ENCODE results near the gene CCHCR1.
A peak's percentile ranks its signal among the peaks of the same experiment; 100 is the strongest.

The CCHCR1 gene

GRCh38 chr6:31103136-31103535 lies 54.5 kb downstream of the CCHCR1 start:
- no peak for FAIRE-seq
- no peak for TF ChIP-seq POLR2A (IDR thresholded peaks at IDR 0.05; ENCODE audit: low read depth, low read length)
- DNase-seq (ENCODE audit: insufficient read length, low spot score): no peak

- no peak for FAIRE-seq
- TF ChIP-seq POLR2A (IDR thresholded peaks at IDR 0.05; ENCODE audit: low read depth, low read length): no peak
- no peak for DNase-seq (ENCODE audit: insufficient read length, low spot score)
These were observed 59.1 kb downstream of the CCHCR1 start for GRCh38 chr6:31098449-31098938.

DNA sequence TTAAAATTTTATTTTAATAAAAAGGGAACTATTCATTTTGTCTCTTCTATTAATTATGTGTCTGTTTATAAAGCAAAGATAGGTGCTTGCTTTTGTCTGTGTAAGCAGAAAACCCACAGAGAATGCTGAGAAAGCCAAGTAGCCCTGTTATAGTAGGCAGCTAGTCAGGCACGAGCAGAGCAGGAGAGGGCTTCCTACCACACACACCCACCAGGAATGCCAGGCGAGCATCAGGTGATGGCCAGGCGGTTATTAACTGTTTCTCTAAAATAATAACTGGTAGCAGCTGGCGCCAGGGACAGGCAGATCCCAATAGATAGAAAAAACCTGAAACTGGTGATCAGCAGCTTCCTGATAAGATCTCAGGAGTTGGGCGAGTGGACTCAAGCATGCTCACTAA lies 60.9 kb downstream of the CCHCR1 start:
- FAIRE-seq (no peak), DNase-seq (ENCODE audit: insufficient read length, low spot score) (no peak)
- no peak for TF ChIP-seq POLR2A (IDR thresholded peaks at IDR 0.05; ENCODE audit: low read depth, low read length)

GRCh38 chr6:31096215-31096614 lies 61.4 kb downstream of the CCHCR1 start:
- FAIRE-seq: no peak
- no peak for TF ChIP-seq POLR2A (IDR thresholded peaks at IDR 0.05; ENCODE audit: low read depth, low read length)
- no peak for DNase-seq (ENCODE audit: insufficient read length, low spot score)

DNA sequence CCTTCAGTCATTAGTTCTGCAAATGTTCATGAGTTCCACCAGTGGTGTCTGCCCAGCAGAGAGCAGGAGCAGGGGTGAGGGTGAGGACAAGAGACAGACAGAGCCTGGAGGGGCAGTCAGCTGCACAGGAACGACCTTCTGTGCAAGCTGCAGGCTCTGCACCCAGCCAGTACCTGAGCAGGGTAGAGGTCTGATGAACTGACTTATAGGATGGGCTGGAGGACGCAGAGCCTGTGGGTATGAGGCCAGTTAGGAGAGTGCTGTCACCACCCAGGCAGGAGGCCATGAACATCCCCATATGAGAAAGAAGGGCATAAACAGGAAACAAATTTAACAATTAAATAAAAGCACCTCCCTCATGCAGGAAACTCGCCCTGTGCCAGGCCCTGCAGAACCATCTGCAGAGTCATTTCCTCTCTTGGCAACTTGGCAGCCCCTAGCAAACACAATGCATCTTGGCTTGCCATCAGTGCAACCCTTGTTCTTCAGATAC lies 63.2 kb downstream of the CCHCR1 start:
- no peak for DNase-seq (ENCODE audit: insufficient read length, low spot score)
- FAIRE-seq: peak; percentile 57
- TF ChIP-seq POLR2A (IDR thresholded peaks at IDR 0.05; ENCODE audit: low read depth, low read length): no peak

GRCh38 chr6:31092769-31093505 lies 64.7 kb downstream of the CCHCR1 start:
- FAIRE-seq (no peak), DNase-seq (ENCODE audit: insufficient read length, low spot score) (no peak)
- no peak for TF ChIP-seq POLR2A (IDR thresholded peaks at IDR 0.05; ENCODE audit: low read depth, low read length)

All from H54 (cell line).